ENCODE results near the gene DNAJC4. TPM values are rescaled to one million over a fixed set of nuclear protein-coding genes. Genes with fewer than 3 reads are reported as not detected.

DNAJC4 gene, protein sequence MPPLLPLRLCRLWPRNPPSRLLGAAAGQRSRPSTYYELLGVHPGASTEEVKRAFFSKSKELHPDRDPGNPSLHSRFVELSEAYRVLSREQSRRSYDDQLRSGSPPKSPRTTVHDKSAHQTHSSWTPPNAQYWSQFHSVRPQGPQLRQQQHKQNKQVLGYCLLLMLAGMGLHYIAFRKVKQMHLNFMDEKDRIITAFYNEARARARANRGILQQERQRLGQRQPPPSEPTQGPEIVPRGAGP
- total RNA-seq = 4.3 and 7.8 TPM in 2 replicates

DNA sequence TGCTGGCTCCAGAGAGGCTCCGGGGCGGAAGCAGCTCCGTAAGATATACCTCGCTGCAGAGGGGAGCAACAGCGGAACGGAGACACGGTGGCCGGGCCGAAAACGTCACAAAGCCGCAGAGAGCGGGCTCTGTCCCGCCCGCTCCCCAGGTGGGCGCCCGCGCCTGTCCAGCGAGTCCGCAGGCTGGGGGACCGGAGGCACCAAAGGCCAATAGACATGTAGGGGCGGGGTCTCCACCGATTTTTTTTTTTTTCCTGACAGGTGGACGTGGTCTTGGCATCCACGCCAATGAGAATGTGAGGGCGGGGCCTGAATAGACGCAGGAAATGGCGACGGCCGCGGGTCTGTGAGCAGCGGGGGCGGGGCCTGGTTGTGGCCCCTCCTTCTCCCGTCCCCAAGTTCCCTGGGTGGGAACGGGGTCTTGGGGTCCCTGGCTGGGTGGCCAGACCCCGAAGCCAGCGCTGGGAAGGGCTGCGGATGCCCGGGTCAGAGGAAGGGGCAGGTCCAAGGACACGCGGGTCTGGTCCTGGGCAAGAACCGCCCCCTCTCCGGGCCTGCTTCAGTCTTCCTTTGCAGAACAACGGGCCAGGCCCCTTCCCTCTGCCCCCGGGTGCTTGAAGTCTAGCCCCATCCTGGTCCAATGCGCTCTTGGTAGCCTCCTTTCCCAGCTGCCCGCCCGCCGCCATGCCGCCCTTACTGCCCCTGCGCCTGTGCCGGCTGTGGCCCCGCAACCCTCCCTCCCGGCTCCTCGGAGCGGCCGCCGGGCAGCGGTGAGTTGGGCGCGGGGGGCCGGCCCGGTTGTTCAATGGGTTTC, at the start of gene DNAJC4:
Gene DNAJC4, plus strand, starts transcription at position 378 of the 814 bp plus-strand sequence. Its CDS starts 307 bp downstream, at position 685.

DNA sequence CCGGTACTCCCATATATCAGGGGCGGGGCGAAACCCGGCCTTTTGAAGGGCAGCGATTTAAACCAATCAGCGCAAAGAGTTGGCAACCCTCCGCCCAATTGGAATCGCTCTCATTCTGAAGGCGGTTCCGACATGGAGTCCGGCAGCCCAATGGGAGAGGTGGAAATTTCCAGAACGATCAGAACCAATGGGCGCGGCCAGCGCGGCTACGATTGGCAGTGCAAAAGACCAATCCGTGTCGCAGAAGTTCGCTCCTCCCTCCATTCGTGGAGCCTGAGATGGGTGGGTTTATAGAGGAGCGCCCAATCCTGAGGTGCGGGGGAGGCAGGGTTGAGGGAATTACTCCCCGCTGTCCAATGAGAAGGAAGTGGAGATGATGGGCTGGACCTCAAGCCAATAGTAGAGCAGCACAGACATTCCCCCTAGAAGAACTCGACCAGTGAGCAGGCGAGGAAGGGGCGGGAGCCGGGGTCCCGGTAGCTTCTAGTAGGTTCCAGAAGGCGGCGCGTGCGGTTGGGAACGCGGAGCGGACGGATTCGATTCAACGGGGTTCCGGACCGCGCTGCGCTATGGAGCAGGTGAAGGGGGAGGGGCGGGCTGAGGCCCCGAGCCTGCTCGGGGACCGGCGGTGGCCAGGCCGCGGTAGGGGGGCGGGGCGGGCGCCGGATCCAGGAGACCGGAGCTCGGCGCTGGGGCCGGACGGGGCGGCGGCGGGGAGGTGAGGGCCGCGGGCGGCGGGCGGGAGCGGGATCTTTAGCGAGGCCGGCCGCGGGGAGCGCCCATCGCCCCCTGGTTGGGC, 44.5 kb upstream of the DNAJC4 start, which contains the start of gene STIP1:
Gene STIP1, plus strand, starts transcription at position 479 of the 799 bp plus-strand sequence. Its CDS starts 91 bp downstream, at position 570.

DNA sequence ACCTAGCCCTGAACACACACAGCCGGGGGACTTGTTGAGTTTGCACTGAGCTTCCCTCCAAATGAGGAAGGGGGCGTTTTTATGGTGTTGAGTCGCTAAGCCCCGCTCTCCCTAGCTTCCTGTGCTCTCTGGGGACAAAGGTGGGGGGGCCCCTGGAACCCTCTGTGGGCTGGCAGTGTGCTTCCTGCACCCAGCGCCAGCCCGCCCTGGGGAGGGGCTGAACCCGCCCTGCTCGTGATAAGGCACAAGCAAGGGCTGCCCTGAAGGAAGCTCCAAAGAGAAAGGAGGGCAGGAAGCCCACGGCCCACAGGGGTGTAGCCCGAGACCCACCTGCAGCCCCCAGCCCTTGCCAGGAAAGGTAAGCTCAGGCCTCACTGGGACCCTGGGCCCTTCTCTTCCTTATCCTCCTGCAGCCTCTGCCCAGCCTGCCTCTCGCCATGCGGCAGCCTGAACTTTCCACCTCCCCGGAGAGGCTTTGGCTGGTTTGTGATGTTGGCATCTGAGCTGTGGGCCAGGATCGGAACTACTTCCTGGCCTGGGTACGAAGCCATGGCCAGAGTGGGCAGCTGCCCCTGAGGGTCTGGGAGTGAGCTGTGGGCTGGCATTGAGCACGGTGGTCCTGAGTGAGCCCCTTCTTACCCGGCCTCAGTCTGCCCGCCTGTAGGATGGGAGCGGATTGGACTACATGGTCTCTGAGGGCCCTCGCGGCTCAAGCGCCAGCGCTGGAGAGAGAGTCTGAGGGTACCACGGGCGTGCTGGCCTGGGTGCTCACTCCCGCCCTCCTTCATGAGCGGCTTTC, 23.7 kb upstream of the DNAJC4 start, which contains the start of gene FERMT3:
Gene FERMT3, plus strand, starts transcription at position 265 of the 799 bp plus-strand sequence. CDS start 644 bp downstream, outside the sequence.

DNA sequence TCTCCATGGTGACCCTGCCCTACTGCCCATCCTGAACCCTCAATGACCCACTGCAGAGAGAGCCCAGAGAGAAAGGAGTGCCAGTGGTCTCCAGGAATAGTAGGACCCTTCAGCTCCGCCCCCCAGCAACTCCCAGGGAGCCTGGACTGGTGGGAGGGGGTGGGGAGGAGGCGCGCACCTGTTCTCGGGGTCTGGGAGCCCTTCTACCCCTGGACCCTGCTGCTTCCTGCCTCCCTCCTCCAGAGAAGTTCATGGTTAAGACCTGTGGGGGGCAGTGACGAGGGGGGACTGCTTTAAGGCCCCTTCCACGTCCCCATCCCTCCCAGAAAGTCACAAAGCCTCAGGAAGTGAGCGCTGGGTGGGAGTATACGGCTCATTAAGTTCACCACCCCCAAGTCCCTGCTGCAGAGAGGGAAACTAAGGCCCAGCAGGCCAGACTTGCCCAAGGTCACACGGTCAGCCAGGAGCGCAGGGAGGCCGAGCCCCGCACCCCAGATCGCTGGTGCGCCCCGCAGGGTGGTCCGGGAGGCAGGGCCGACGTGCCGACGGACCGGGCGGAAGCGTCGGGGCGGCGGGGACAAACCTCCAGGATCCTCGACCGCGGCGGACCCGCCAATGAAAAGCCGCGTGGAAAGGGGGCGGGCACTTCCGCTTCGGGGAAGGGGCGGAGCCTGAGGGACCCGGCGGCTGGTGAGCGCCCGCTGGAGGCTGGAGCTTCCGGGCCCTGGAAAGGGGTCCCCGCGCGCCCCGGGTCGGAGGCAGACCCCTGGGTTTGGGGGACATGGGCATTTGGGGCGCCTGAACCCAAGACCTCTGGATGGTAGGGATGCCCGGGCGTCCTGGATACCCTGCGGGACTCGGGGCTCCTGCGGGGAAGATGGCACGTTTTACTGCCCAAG, 4.5 kb upstream of the DNAJC4 start, which contains the start of the genes NUDT22 and TRPT1:
Gene NUDT22, plus strand, starts transcription at position 667 of the 899 bp plus-strand sequence. CDS start 379 bp downstream, outside the sequence.
Gene TRPT1, minus strand, starts transcription at position 579 of the 899 bp plus-strand sequence. Its CDS starts 326 bp downstream, at position 253.

DNA sequence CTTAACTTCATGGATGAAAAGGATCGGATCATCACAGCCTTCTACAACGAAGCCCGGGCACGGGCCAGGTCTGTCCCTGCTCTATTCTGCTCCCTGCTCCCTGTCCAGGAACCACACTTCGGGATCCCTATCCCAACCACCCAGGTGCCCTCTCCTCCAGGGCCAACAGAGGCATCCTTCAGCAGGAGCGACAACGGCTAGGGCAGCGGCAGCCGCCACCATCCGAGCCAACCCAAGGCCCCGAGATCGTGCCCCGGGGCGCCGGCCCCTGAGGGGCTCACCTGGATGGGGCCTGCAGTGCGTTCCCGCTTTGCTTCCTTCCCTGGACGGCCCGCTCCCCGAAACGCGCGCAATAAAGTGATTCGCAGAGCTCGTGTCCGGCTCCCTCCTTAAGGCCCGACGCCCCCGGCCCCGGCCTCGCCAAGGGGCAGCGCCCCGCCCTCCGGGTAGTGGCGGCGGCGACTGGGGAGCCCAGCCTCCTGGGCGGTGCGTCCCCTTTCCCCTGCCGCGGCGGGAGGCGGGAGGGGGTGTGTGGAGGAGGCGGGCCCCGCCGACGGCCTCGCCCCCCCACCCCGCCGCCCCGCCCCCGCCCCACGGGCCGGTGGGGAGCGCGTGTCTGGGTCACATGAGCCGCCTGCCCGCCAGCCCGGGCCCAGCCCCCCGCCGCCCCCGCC, 3.7 kb downstream of the DNAJC4 start, which contains the start of gene VEGFB:
Gene VEGFB, plus strand, starts transcription at position 672 of the 674 bp plus-strand sequence. CDS start 250 bp downstream, outside the sequence.

DNA sequence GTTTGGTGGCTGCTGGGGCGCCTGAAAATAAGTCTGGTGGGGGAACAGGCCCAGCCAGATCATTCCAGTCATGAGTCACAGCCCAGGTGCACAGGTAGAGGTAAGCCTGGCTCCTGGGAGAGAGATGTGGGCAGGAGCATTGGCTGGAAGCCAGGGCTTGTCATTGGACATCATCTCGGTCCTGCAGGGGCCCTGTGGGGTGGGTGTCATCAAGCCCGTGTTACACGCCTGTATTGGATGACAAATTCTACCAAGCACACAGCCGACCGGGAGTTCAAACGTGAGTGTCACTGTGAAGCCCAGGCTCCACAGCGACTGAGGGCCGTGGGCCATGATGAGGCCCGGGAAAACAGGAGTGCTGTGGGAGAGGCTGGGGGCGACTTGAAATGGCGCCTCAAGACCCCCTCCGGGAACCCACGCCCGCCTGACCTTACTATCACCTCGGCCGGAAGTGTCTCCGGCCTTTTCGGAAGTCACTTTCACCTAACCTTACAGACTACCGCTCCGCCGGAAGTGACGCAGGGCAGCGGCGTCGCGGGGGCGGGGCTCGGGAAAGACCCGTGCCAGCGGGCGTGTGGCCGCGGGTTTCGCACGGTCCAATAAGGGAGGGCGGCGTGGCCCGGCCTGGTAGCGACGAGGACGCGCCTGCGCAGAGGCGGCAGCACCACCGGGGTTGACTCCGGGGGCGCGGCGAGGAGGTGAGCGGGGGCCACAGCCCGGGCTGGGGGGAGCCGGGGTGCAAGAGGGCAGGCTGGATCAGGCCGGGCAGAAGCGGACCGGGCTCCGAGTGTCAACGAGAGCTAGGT, 10.3 kb downstream of the DNAJC4 start, which contains the start of gene FKBP2:
Gene FKBP2, plus strand, starts transcription at position 661 of the 806 bp plus-strand sequence. CDS start 1,293 bp downstream, outside the sequence.

DNA sequence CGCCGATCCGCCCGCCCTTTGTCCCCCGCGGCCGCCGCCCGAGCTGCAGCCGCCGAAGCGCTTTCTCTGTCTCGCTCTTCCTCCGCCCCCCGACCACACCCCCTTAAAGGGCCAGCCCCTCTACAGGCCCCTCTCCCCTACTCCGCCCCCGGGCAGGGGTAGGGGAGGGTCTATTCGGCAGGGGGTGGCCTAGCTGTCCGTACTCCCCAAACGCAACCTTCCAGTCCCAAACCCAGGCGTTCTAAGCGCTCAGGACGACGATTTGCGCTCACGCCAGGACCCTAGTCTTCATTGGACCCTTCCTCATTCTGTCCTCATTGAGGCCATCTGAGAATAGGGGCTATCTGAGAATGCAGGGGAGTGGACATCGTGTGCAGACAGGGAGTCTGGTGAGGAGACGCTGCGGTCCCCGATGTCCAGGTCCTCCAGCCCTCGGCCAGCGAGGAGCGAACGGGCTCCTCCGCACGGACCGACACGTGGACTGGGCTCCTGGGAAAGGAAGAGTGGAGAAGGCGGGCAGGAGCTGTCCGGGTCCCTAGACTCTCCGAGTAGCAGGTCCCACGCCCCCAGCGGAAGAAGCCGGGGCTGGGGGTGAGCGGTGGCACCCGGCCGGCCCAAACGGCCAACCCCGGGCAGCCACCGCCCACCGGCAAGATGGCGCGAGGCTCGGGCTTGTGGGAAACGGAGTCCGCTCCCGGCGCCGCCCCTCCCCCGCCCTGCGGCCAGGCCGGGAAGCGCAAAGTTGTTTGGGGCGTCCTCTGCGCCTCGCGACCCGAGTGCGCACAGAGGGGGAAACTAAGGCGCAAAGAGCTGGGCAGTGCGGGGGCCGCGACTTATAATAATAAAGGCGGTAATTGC, 16.8 kb downstream of the DNAJC4 start, which contains the start of gene PPP1R14B:
Gene PPP1R14B, minus strand, starts transcription at position 73 of the 858 bp plus-strand sequence. CDS start 270 bp downstream, outside the sequence.

DNA sequence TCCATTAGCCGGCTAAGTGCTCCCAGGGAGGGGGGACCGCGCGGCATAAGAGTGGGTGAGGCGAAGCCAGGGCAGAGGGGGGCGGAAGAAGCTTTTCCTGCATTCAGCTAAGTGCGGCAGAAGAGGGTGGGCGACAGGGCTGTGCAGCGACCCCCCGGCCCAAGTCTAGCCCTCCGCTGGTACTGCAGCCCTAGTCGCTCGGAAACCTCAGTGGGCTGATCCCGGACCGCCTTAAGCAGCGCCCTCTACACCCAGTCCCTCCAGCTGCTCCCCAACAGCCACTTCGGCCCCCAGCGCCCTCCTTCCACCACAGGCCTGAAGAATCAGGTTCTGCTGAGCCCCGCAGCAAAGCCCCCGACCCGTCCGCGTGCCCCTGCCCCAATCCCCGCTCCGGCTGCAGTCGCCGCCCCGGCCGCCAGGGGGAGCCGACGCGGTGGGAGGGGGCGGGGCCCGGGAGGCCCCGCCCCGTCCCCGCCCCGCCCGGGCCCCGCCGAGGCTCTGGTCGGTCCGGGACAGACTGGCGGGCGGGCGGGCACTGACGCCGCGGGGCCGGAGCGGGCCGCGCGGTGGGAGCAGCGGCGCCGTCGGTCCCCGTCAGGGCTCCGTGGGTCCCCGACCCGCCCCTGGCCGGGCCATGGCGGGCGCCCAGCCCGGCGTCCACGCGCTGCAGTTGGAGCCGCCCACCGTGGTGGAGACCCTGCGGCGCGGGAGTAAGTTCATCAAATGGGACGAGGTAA, 20.8 kb downstream of the DNAJC4 start, which contains the start of gene PLCB3:
Gene PLCB3, plus strand, starts transcription at position 515 of the 737 bp plus-strand sequence. Its CDS starts 120 bp downstream, at position 635.

Other genes starting within 250 kb of the DNAJC4 start
- gene OTUB1, start 244.1 kb upstream of the DNAJC4 start, total RNA-seq = 59.4 and 72.8 TPM in 2 replicates
- gene FLRT1, start 194.6 kb upstream of the DNAJC4 start, total RNA-seq = not detected in 2 replicates
- gene MACROD1, start 64.4 kb upstream of the DNAJC4 start, total RNA-seq = 17.5 and 32.5 TPM in 2 replicates
- gene STIP1, start 44.4 kb upstream of the DNAJC4 start, total RNA-seq = 212 and 226 TPM in 2 replicates
- 8.1 and 22.2 TPM in 2 replicates for gene FERMT3, start 23.8 kb upstream of the DNAJC4 start, total RNA-seq
- gene TRPT1, start 4.4 kb upstream of the DNAJC4 start, total RNA-seq = 22.6 and 63.7 TPM in 2 replicates
- 53.3 and 61.4 TPM in 2 replicates for gene NUDT22, start 4.3 kb upstream of the DNAJC4 start, total RNA-seq
- 7.6 and 10.7 TPM in 2 replicates for gene VEGFB, start 4.0 kb downstream of the DNAJC4 start, total RNA-seq
- gene FKBP2, start 10.5 kb downstream of the DNAJC4 start, total RNA-seq = 41.0 and 56.8 TPM in 2 replicates
- gene PPP1R14B, start 16.4 kb downstream of the DNAJC4 start, total RNA-seq = 264 and 362 TPM in 2 replicates
- gene PLCB3, start 21.0 kb downstream of the DNAJC4 start, total RNA-seq = 51.3 and 68.1 TPM in 2 replicates
- gene BAD, start 54.1 kb downstream of the DNAJC4 start, total RNA-seq = 63.1 and 68.2 TPM in 2 replicates
- 6.4 and 7.1 TPM in 2 replicates for gene GPR137, start 55.3 kb downstream of the DNAJC4 start, total RNA-seq
- gene KCNK4, start 60.8 kb downstream of the DNAJC4 start, total RNA-seq = under 0.01 and 0.30 TPM in 2 replicates
- gene CATSPERZ, start 69.8 kb downstream of the DNAJC4 start, total RNA-seq = 0.61 TPM in 1 of 2 replicates, not detected in the other
- gene ESRRA, start 75.0 kb downstream of the DNAJC4 start, total RNA-seq = 43.6 and 52.3 TPM in 2 replicates
- 294 and 605 TPM in 2 replicates for gene TRMT112, start 87.0 kb downstream of the DNAJC4 start, total RNA-seq
- 287 and 290 TPM in 2 replicates for gene PRDX5, start 87.6 kb downstream of the DNAJC4 start, total RNA-seq
- 1.3 and 1.7 TPM in 2 replicates for gene CCDC88B, start 109.7 kb downstream of the DNAJC4 start, total RNA-seq
- gene RPS6KA4, start 128.6 kb downstream of the DNAJC4 start, total RNA-seq = 35.3 and 35.7 TPM in 2 replicates

Measured in epithelial cell of umbilical artery (primary cell).